LNCaP clone FGC (cell line): ENCODE results near the gene OR7D4.

ENCODE experiments used
- DNase-seq: peaks from one replicate; pipeline ENCODE4 v3.0.0-alpha.2; 2011; ENCODE audit warnings: low read depth
- H3K4me3 ChIP-seq: 2 replicates; pipeline ENCODE4 v1.5.1; 2011; ENCODE audit warnings: mild to moderate bottlenecking, low read depth, low read length, control low read depth
- TF ChIP-seq, protein P1 (sequence below): IDR thresholded peaks from 2 replicates; pipeline ENCODE4 v1.5.1; 2012; ENCODE audit warnings: mild to moderate bottlenecking; ENCODE audit not compliant: control insufficient read depth, insufficient read depth; ENCODE audit errors: extremely low read depth

OR7D4 gene

DNA sequence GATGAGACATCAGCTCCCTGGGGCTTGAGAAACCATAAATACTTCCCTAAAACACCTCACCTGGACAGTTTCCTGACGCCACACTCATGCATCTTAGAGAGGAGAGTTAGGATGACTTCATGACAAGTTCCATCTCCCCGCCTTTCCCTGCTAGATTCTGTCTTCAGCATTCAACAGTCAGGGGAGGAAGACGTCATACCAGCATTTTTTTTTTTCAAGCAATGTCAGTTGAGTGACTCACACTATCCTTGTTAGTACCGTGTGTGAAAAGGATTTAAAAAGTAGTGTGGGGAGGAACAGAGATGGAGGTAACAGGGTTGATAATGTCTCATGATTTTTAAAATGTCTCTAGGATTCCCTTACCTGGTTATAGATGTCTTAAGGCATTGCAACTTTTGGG is 40.5 kb downstream of the OR7D4 start, which contains the start of gene OR7D2:
Gene OR7D2, plus strand, starts transcription at position 79 of the 400 bp plus-strand sequence. CDS start 6,803 bp downstream, outside the sequence.
- TF ChIP-seq, protein P1, sequence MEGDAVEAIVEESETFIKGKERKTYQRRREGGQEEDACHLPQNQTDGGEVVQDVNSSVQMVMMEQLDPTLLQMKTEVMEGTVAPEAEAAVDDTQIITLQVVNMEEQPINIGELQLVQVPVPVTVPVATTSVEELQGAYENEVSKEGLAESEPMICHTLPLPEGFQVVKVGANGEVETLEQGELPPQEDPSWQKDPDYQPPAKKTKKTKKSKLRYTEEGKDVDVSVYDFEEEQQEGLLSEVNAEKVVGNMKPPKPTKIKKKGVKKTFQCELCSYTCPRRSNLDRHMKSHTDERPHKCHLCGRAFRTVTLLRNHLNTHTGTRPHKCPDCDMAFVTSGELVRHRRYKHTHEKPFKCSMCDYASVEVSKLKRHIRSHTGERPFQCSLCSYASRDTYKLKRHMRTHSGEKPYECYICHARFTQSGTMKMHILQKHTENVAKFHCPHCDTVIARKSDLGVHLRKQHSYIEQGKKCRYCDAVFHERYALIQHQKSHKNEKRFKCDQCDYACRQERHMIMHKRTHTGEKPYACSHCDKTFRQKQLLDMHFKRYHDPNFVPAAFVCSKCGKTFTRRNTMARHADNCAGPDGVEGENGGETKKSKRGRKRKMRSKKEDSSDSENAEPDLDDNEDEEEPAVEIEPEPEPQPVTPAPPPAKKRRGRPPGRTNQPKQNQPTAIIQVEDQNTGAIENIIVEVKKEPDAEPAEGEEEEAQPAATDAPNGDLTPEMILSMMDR: no peak
- DNase-seq: no peak
- no peak within 1 kb of the TSS for H3K4me3 ChIP-seq

DNA sequence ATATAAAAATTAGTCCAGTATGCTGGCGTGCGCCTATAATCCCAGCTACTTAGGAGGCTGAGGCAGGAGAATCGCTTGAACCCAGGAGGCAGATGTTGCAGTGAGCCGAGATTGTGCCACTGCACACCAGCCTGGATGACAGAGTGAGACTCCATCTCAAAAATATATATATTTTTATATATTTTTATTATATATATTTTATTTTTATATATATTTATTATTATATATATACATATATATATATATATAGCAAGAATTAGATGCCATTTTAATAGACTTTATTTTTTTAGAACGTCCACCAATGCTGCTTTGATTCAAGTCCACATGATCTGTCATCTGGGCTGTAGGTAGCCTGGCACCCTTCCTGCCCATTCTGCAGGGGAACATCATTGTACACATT is 44.1 kb downstream of the OR7D4 start:
- no peak overlapping the region for H3K4me3 ChIP-seq
- TF ChIP-seq, protein P1: no peak
- no peak for DNase-seq

DNA sequence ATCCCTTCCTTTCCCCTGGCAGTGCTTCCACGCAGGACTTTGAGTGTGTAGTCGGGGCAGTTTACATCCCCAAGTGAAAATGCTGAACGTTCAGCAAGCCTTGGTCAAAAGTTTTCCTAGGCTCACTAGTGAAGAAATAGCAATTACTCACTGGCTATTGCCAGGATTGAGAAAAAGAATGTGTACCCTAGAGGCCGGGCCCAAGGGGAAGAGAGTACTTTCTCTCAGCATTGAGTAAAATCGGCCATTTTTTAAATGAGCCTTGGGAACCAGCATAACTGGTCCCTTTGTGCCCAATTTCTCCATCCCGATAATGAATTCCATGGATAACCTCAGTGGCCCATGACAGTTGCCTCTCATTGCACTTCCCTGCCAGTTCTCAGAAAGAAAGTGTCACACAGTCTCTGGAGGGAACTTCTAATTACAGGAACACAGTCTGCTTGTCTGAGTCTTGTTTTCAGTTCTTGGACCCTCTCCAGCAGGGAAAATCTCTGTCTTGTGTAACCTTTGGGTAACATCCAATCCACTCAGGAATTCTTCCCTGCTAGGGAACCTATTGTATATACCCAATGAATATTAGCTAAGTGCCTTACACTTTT is 47.9 kb downstream of the OR7D4 start:
- DNase-seq: no peak
- TF ChIP-seq, protein P1: no peak
- H3K4me3 ChIP-seq: no peak overlapping the region

DNA sequence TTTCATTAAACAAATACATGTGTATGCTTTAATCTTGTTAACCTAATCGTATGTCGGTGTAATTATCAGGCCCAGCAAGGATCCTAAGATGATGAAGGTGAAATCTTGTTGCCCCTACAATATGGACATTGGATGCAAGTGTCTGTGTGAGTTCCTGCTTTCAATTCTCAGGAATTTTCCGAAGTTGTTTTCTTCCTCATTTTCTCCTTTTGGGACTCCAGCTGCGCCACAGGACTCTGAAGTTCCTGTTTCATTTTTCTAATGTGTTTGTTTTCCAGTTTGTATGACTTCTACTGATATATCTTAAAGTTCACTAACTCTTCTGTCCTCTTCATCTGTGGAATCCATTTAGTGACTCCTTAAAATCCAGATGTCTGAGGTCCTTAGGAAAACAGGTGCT is 52.5 kb downstream of the OR7D4 start:
- DNase-seq: no peak
- TF ChIP-seq, protein P1: no peak
- H3K4me3 ChIP-seq: no peak overlapping the region

DNA sequence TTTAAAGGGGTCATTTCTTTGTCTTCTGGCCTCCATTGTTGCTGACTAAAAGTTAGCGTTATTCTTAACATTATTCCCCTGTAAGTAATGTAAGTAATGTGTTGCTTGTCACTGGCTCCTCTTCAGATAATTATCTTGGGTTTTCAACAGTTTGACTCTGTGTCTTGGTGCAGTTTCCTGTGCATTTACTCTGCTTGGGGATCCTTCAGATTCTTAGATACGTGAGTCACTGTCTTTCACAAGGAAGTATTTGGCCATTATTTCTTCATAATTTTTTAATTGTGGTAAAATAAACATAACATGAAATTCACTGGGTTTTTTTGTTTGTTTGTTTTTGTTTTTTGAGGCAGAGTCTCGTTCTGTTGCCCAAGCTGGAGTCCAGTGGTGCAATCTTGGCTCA is 54.1 kb downstream of the OR7D4 start:
- TF ChIP-seq, protein P1: no peak
- no peak for DNase-seq
- H3K4me3 ChIP-seq: no peak overlapping the region

DNA sequence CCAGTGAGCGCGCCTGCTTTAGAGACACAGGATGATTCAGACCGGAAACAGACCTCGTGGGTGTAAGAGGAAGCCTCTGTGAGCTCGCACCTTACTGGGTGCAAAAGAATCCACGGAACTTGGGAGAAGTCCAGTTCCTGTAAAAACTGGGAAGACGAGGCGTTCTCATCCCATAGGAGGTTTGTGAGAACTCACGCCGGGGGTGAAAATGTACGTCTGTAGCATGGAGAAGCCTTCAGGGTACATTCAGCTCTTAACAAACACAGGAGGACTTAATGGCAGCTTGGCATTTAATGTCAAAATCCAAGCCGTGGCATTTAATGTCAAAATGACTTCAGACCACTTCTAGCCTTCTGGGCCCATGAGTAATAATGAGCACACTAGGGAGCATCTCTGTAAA is 58.0 kb downstream of the OR7D4 start:
- DNase-seq: no peak
- H3K4me3 ChIP-seq: no peak overlapping the region
- TF ChIP-seq, protein P1: no peak
